ENCODE results near the gene TBC1D13. TPM values are rescaled to one million over a fixed set of nuclear protein-coding genes. Genes with fewer than 3 reads are reported as not detected.
"Not testable (repeated sequence)": the region's sequence is repeated elsewhere in the genome, so short reads cannot be mapped to it uniquely, and the experiment has no call there.

TBC1D13 gene
- total RNA-seq, 1 donor from 2014 or later, result 28.3 TPM

- DNase-seq (ENCODE audit: low spot score), result not testable (repeated sequence)
Measured at GRCh38 chr9:128843171-128843570, 56.1 kb downstream of the TBC1D13 start.

- no peak for DNase-seq (ENCODE audit: low spot score)
Measured at GRCh38 chr9:128845186-128845931, 58.3 kb downstream of the TBC1D13 start.

GRCh38 chr9:128846680-128847030 is 59.6 kb downstream of the TBC1D13 start:
- no peak for DNase-seq (ENCODE audit: low spot score)

GRCh38 chr9:128847803-128848202 is 60.8 kb downstream of the TBC1D13 start:
- DNase-seq (ENCODE audit: low spot score), result no peak

- DNase-seq (ENCODE audit: low spot score), result not testable (repeated sequence)
Measured at GRCh38 chr9:128851024-128851423, 64.0 kb downstream of the TBC1D13 start.

- not testable (repeated sequence) for DNase-seq (ENCODE audit: low spot score)
Measured at GRCh38 chr9:128851779-128852600, 64.9 kb downstream of the TBC1D13 start.

GRCh38 chr9:128852646-128853045 is 65.6 kb downstream of the TBC1D13 start:
- not testable (repeated sequence) for DNase-seq (ENCODE audit: low spot score)

- DNase-seq (ENCODE audit: low spot score), result not testable (repeated sequence)
Measured at GRCh38 chr9:128854454-128854853, 67.4 kb downstream of the TBC1D13 start.

GRCh38 chr9:128858476-128858875 is 71.4 kb downstream of the TBC1D13 start:
- not testable (repeated sequence) for DNase-seq (ENCODE audit: low spot score)

Other genes with a start within 250 kb of the TBC1D13 start
- 361 TPM for gene SPTAN1, start 234.7 kb upstream of the TBC1D13 start, total RNA-seq
- gene DYNC2I2, start 130.4 kb upstream of the TBC1D13 start, total RNA-seq, result 9.8 TPM
- 197 TPM for gene SET, start 98.0 kb upstream of the TBC1D13 start, total RNA-seq
- 14.7 TPM for gene PKN3, start 84.8 kb upstream of the TBC1D13 start, total RNA-seq
- gene ZDHHC12, start 63.1 kb upstream of the TBC1D13 start, total RNA-seq, result 18.4 TPM
- 32.9 TPM for gene ZER1, start 15.3 kb upstream of the TBC1D13 start, total RNA-seq
- gene ENDOG, start 31.2 kb downstream of the TBC1D13 start, total RNA-seq, result 18.3 TPM
- gene SPOUT1, start 42.5 kb downstream of the TBC1D13 start, total RNA-seq, result 35.0 TPM
- gene KYAT1, start 94.7 kb downstream of the TBC1D13 start, total RNA-seq, result 3.8 TPM
- gene LRRC8A, start 94.9 kb downstream of the TBC1D13 start, total RNA-seq, result 40.5 TPM
- 13.6 TPM for gene PHYHD1, start 133.7 kb downstream of the TBC1D13 start, total RNA-seq
- gene DOLK, start 160.3 kb downstream of the TBC1D13 start, total RNA-seq, result 16.7 TPM
- 50.6 TPM for gene NUP188, start 160.4 kb downstream of the TBC1D13 start, total RNA-seq
- gene SH3GLB2, start 241.1 kb downstream of the TBC1D13 start, total RNA-seq, result 43.2 TPM
- gene MIGA2, start 249.4 kb downstream of the TBC1D13 start, total RNA-seq, result 17.3 TPM